Aorta (tissue), 5 donors: ENCODE results near the gene ID1. TPM values are rescaled to one million over a fixed set of nuclear protein-coding genes. Genes with fewer than 3 reads are reported as not detected.

Experiments used
- ATAC-seq: fragments of 200-7000 bp; cut with Tn5 transposase; one replicate; pipeline ENCODE4 v1.9.1; 2022; ENCODE audit warnings: moderate library complexity; ENCODE audit not compliant: low FRiP score
- DNase-seq, 2 donors: peaks; one replicate each; pipeline ENCODE4 v3.0.0-alpha.2; 2020
- H3K27ac ChIP-seq, 2 donors: one replicate each; pipeline ENCODE4 v1.5.1; 2013; ENCODE audit warnings: low read length in 2 of 2, mild to moderate bottlenecking in 2 of 2, moderate library complexity in 2 of 2, control low read depth in 1 of 2, inconsistent platforms in 1 of 2, low read depth in 1 of 2
- H3K27me3 ChIP-seq, 2 donors: one replicate each; pipeline ENCODE4 v1.6.1; 2013; ENCODE audit warnings: control low read depth in 1 of 2, low read length in 1 of 2, mild to moderate bottlenecking in 1 of 2, moderate library complexity in 1 of 2; ENCODE audit not compliant: insufficient read depth in 2 of 2, control insufficient read depth in 1 of 2
- H3K36me3 ChIP-seq, 2 donors: one replicate each; pipeline ENCODE4 v1.6.1; 2013; ENCODE audit warnings: control low read depth in 1 of 2, low read length in 1 of 2, mild to moderate bottlenecking in 1 of 2; ENCODE audit not compliant: insufficient read depth in 2 of 2, control insufficient read depth in 1 of 2
- H3K4me1 ChIP-seq, 2 donors: one replicate each; pipeline ENCODE4 v1.6.1; 2013; ENCODE audit warnings: low read length in 2 of 2, control low read depth in 1 of 2, mild to moderate bottlenecking in 1 of 2, moderate library complexity in 1 of 2; ENCODE audit not compliant: insufficient read depth in 2 of 2, control insufficient read depth in 1 of 2
- H3K4me3 ChIP-seq, 2 donors: one replicate each; pipeline ENCODE4 v1.5.1; 2013; ENCODE audit warnings: low read length in 2 of 2, control low read depth in 1 of 2, mild to moderate bottlenecking in 1 of 2
- H3K9me3 ChIP-seq: one replicate; pipeline ENCODE4 v1.6.1; 2013; ENCODE audit warnings: mild to moderate bottlenecking, low read length; ENCODE audit not compliant: control insufficient read depth
- WGBS, 2 donors: extraction: QIAGEN DNeasy Blood & Tissue Kit; methylation state at CpG; one replicate each; pipeline ENCODE4 v1.1.7; 2013; 5-methylcytosine and 5-hydroxymethylcytosine counted together
- intact Hi-C, 2 donors: fragments of 100-400 bp; cut with DNase I; formaldehyde crosslinking; loops; one replicate each; pipeline versions ENCODE4 v1.14.2 to v1.15.0; 2022
- long read RNA-seq, 2 donors: library from polyadenylated mRNA; unstranded; transcript quantifications; one replicate each; pipeline ENCODE4 v2.0.0, GENCODE V29; 2020 to 2021
- polyA plus RNA-seq, 2 donors: library from polyadenylated mRNA; stranded (reverse); fragments of 200-250 nt; gene quantifications; one replicate each; pipeline ENCODE4 v1.2.3, GENCODE V29; 2013
- total RNA-seq, 2 donors: library from RNA; stranded (reverse); fragmentation: NEBNext Ultra II Directional; extraction: Animal tissue kit (Norgen Biotek cat#: 25700); gene quantifications; one replicate each; pipeline ENCODE4 v1.2.1, GENCODE V29; 2021
- donor health status: healthy with polysubstance abuse.
- donor health status: Bipolar disorder and iron deficiency.
- donor health status: DM: no; HTN: no; CAD: no.
- donor health status: DM: no; HTN: no; CAD: no.
- donor health status: DM: yes; HTN: yes; CAD: no.

ID1 gene
- total RNA-seq (100 to 1,000 TPM; 170 to 396 TPM), polyA plus RNA-seq (100 to 1,000 TPM; 163 to 382 TPM)
- long read RNA-seq, donor 1, transcript ID1-201 (1 exons, 1,233 nt), result minor isoform, 33 of 125 reads
- long read RNA-seq, donor 1, transcript ID1-202 (2 exons, 994 nt), result major isoform, 90 of 125 reads
- long read RNA-seq, donor 1, partial matches to known transcripts, result 0 of 125 reads
- long read RNA-seq, donor 1, other reads (novel, unspliced or antisense), result 2 of 125 reads
- long read RNA-seq, donor 2, transcript ID1-201 (1 exons, 1,233 nt), result minor isoform, 5 of 45 reads
- long read RNA-seq, donor 2, transcript ID1-202 (2 exons, 994 nt), result major isoform, 40 of 45 reads
- long read RNA-seq, donor 2, partial matches to known transcripts, result 0 of 45 reads
- long read RNA-seq, donor 2, other reads (novel, unspliced or antisense), result 0 of 45 reads

DNA sequence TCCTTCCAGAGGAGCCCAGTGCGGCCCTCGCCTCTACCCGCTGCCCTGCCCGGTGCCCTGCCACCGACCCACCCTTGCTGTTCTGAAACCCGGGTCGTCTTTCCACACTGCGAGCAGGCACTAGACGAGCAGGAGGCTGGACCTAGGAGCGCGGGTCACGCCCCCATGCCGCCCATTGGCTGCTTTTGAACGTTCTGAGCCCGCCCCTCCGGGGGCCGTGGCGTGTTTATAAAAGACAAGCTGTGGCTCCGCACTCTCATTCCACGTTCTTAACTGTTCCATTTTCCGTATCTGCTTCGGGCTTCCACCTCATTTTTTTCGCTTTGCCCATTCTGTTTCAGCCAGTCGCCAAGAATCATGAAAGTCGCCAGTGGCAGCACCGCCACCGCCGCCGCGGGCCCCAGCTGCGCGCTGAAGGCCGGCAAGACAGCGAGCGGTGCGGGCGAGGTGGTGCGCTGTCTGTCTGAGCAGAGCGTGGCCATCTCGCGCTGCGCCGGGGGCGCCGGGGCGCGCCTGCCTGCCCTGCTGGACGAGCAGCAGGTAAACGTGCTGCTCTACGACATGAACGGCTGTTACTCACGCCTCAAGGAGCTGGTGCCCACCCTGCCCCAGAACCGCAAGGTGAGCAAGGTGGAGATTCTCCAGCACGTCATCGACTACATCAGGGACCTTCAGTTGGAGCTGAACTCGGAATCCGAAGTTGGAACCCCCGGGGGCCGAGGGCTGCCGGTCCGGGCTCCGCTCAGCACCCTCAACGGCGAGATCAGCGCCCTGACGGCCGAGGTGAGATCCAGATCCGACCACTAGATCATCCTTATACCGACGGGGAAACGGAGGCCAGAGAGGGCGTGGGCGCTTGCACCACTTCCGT lies at the start of gene ID1:
TSS of gene ID1 (plus strand) at position 259 of the 871 bp plus-strand sequence. CDS start at position 358, 99 bp downstream.
- peak within 1 kb of the TSS; percentile 34 to 91 for H3K27ac ChIP-seq
- H3K9me3 ChIP-seq, result no peaks in the 10 kb centered on the region
- H3K27me3 ChIP-seq, result no peaks in the 10 kb centered on the region
- H3K4me1 ChIP-seq, result no peaks in the 10 kb centered on the region
- H3K36me3 ChIP-seq, result no peaks in the 10 kb centered on the region
- DNase-seq (peak; percentile 97 to 98), ATAC-seq (peak; percentile 94)
- H3K4me3 ChIP-seq, result peak within 1 kb of the TSS; percentile 56 to 67
- intact Hi-C loops, result loop anchor here in 1 of 2 donors (2.0 kb wide), 1 partner anchor 32 kb away; no protein-coding TSS in a partner anchor
- WGBS, 2 donors, result 0% methylated on average over 74 of the region's 74 CpGs

DNA sequence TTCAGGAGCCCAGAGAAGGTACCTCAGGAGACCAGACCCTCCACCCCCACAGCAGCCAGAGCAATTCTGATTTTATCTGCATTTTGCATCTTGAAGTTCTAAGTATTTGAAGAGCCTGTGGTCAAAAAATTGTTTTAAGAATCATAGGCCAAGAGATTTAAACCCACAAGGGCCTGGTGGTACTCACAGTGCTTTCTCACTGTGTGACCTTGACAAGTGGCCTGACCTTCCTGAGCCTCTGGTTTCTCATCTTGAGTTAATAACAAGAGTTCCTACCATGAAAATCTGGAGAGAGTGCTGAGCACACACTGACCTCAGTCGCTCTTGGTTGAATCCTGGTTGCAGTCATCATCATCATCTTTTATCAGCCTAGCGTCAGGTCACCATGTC lies 45.4 kb upstream of the ID1 start:
- DNase-seq (no peak), ATAC-seq (no peak)
- no peak overlapping the region for H3K4me3 ChIP-seq
- peak overlapping the region in 1 of 2 donors; percentile 13 for H3K27ac ChIP-seq
- 94 to 95% methylated on average over 2 of the region's 2 CpGs for WGBS, 2 donors
- H3K27me3 ChIP-seq, result no peaks in the 10 kb centered on the region
- intact Hi-C loops, result loop anchor here in 1 of 2 donors (5.0 kb wide), 1 partner anchor 163 kb away; the partner anchor contains the start of gene BCL2L1
- H3K4me1 ChIP-seq, result peaks cover 3 to 4% of the 10 kb centered on the region in 2 donors
- H3K36me3 ChIP-seq, result peaks cover 0 to 6% of the 10 kb centered on the region in 2 donors
- no peaks in the 10 kb centered on the region for H3K9me3 ChIP-seq

GRCh38 chr20:31560094-31560745 lies 44.9 kb upstream of the ID1 start:
- no peaks in the 10 kb centered on the region for H3K27me3 ChIP-seq
- H3K9me3 ChIP-seq, result no peaks in the 10 kb centered on the region
- peak; percentile 75 for ATAC-seq
- intact Hi-C loops, result loop anchor here in 1 of 2 donors (5.0 kb wide), 1 partner anchor 162 kb away; the partner anchor contains the start of gene BCL2L1
- no peak overlapping the region for H3K4me3 ChIP-seq
- peaks cover 0 to 6% of the 10 kb centered on the region in 2 donors for H3K36me3 ChIP-seq
- 18 to 19% methylated on average over 6 of the region's 6 CpGs for WGBS, 2 donors
- DNase-seq, result peak; percentile 86 to 91
- H3K4me1 ChIP-seq, result peaks cover 3 to 4% of the 10 kb centered on the region in 2 donors
- peak overlapping the region; percentile 91 to 92 for H3K27ac ChIP-seq

- 27 to 33% methylated on average over 7 of the region's 7 CpGs for WGBS, 2 donors
- Histone ChIP-seq H3K27ac (peak overlapping the region; percentile 91 to 92), H3K4me1 (peaks cover 3 to 4% of the 10 kb centered on the region in 2 donors), H3K9me3 (no peaks in the 10 kb centered on the region), H3K36me3 (peaks cover 0 to 4% of the 10 kb centered on the region in 2 donors), H3K4me3 (no peak overlapping the region), H3K27me3 (no peaks in the 10 kb centered on the region)
- ATAC-seq, result peak; percentile 68
- peak in 1 of 2 donors; percentile 75 for DNase-seq
- intact Hi-C loops, result loop anchor here in 1 of 2 donors (5.0 kb wide), 1 partner anchor 161 kb away; the partner anchor contains the start of gene BCL2L1
Measured at GRCh38 chr20:31560746-31561598, 44.1 kb upstream of the ID1 start.

GRCh38 chr20:31562241-31562640 lies 42.8 kb upstream of the ID1 start:
- intact Hi-C loops, result loop anchor here in 1 of 2 donors (2.0 to 5.0 kb wide), 2 partner anchors 51 to 160 kb away; partner anchors contain the start of gene BCL2L1

GRCh38 chr20:31564284-31564683 lies 40.8 kb upstream of the ID1 start:
- peaks cover 3 to 4% of the 10 kb centered on the region in 2 donors for H3K4me1 ChIP-seq
- no peak overlapping the region for H3K4me3 ChIP-seq
- DNase-seq, result no peak
- intact Hi-C loops, result loop anchor here in 1 of 2 donors (5.0 kb wide), 1 partner anchor 158 kb away; the partner anchor contains the start of gene BCL2L1
- ATAC-seq, result no peak
- no peak overlapping the region for H3K27ac ChIP-seq
- H3K36me3 ChIP-seq, result peaks cover 0 to 4% of the 10 kb centered on the region in 2 donors
- H3K9me3 ChIP-seq, result no peaks in the 10 kb centered on the region
- WGBS, 2 donors, result 85 to 87% methylated on average over 6 of the region's 6 CpGs
- no peaks in the 10 kb centered on the region for H3K27me3 ChIP-seq

More at GRCh38 chr20:31562241-31562640, 42.8 kb upstream of the ID1 start:
- H3K36me3 ChIP-seq, result peaks cover 0 to 4% of the 10 kb centered on the region in 2 donors
- H3K4me3 ChIP-seq, result no peak overlapping the region
- H3K27ac ChIP-seq, result peak overlapping the region in 1 of 2 donors; percentile 65
- 77 to 81% methylated on average over 1 of the region's 1 CpG for WGBS, 2 donors
- no peaks in the 10 kb centered on the region for H3K27me3 ChIP-seq
- no peaks in the 10 kb centered on the region for H3K9me3 ChIP-seq
- DNase-seq, result no peak
- ATAC-seq, result no peak
- H3K4me1 ChIP-seq, result peaks cover 3 to 4% of the 10 kb centered on the region in 2 donors

- Histone ChIP-seq H3K27ac (no peak overlapping the region), H3K27me3 (no peaks in the 10 kb centered on the region), H3K4me1 (peaks cover 0 to 2% of the 10 kb centered on the region in 2 donors), H3K36me3 (peaks cover 0 to 4% of the 10 kb centered on the region in 2 donors), H3K4me3 (no peak overlapping the region), H3K9me3 (no peaks in the 10 kb centered on the region)
- intact Hi-C loops, result no loop called here
- DNase-seq (no peak), ATAC-seq (no peak)
- WGBS, 2 donors, result 89 to 91% methylated on average over 6 of the region's 6 CpGs
Measured at GRCh38 chr20:31565699-31566318, 39.3 kb upstream of the ID1 start.
